WTC11 (cell line): ENCODE results near the gene ANO4.

Source experiments
- CTCF ChIP-seq: fragments of 200-600 bp; IDR thresholded peaks from 2 replicates; pipeline ENCODE4 v1.8.0; 2022; ENCODE audit warnings: antibody characterized with exemption
- FOXP1 ChIP-seq: sonication (generic); formaldehyde crosslinking; IDR thresholded peaks from 2 replicates; pipeline ENCODE4 v1.8.0; 2022; ENCODE audit warnings: missing genetic modification reagents, mild to moderate bottlenecking, moderate library complexity, borderline replicate concordance
- MAX ChIP-seq: sonication (generic); formaldehyde crosslinking; IDR thresholded peaks from 2 replicates; pipeline ENCODE4 v1.8.0; 2022; ENCODE audit warnings: mild to moderate bottlenecking, missing genetic modification reagents
- NR1H2 ChIP-seq: sonication (generic); formaldehyde crosslinking; IDR thresholded peaks from 2 replicates; pipeline ENCODE4 v1.9.0; 2021; ENCODE audit warnings: mild to moderate bottlenecking, moderate library complexity, missing genetic modification reagents
- PRDM15 ChIP-seq: sonication (generic); formaldehyde crosslinking; IDR thresholded peaks from 2 replicates; pipeline ENCODE4 v1.8.0; 2022; ENCODE audit warnings: missing genetic modification reagents
- SP1 ChIP-seq: sonication (generic); formaldehyde crosslinking; conservative IDR thresholded peaks from 2 replicates; pipeline ENCODE4 v1.8.1; 2022; ENCODE audit warnings: missing genetic modification reagents

- TF ChIP-seq CTCF (no peak), SP1 (CRISPR knock-in tag) (no peak), PRDM15 (CRISPR knock-in tag) (no peak), MAX (CRISPR knock-in tag) (no peak), NR1H2 (CRISPR knock-in tag) (no peak), FOXP1 (CRISPR knock-in tag) (no peak)
These were observed 247.6 kb downstream of the ANO4 start for GRCh38 chr12:101042211-101042610.
